HepG2 (cell line): ENCODE results near the gene VAMP2. TPM values are rescaled to one million over a fixed set of nuclear protein-coding genes. Genes with fewer than 3 reads are reported as not detected.
A peak's percentile ranks its signal among the peaks of the same experiment; 100 is the strongest.

Source experiments
- ARNT ChIP-seq: fragments of 450-650 bp; IDR thresholded peaks from 2 replicates; pipeline ENCODE4 v1.6.1; 2017
- HMGA1 ChIP-seq: sonication (generic); formaldehyde crosslinking; conservative IDR thresholded peaks from 2 replicates; pipeline ENCODE4 v1.4.0; 2020; ENCODE audit warnings: missing genetic modification reagents
- MTA1 ChIP-seq: sonication (generic); formaldehyde crosslinking; IDR thresholded peaks from 2 replicates; pipeline ENCODE4 v1.4.0; 2020; ENCODE audit warnings: missing genetic modification reagents, mild to moderate bottlenecking, borderline replicate concordance
- NRL ChIP-seq: sonication (generic); formaldehyde crosslinking; IDR thresholded peaks from 2 replicates; pipeline ENCODE4 v1.5.0; 2020; ENCODE audit warnings: missing genetic modification reagents, mild to moderate bottlenecking, moderate library complexity, borderline replicate concordance
- PAX8 ChIP-seq: sonication (generic); formaldehyde crosslinking; IDR thresholded peaks from 2 replicates; pipeline ENCODE4 v1.8.0; 2022; ENCODE audit warnings: mild to moderate bottlenecking, missing genetic modification reagents, borderline replicate concordance
- SP5 ChIP-seq: IDR thresholded peaks from 2 replicates; pipeline ENCODE4 v1.6.1; 2016; ENCODE audit warnings: low read depth, borderline replicate concordance
- TARDBP ChIP-seq: sonication (generic); formaldehyde crosslinking; IDR thresholded peaks from 2 replicates; pipeline ENCODE4 v1.8.0; 2022; ENCODE audit warnings: mild to moderate bottlenecking, missing genetic modification reagents
- TFAP4 ChIP-seq: sonication (generic); IDR thresholded peaks from 2 replicates; pipeline ENCODE4 v1.6.1; 2016; ENCODE audit warnings: low read depth, borderline replicate concordance
- TP53 ChIP-seq: sonication (generic); formaldehyde crosslinking; conservative IDR thresholded peaks from 2 replicates; pipeline ENCODE4 v1.4.0; 2020; ENCODE audit warnings: missing genetic modification reagents
- ZNF282 ChIP-seq: fragments of 450-650 bp; IDR thresholded peaks from 2 replicates; pipeline ENCODE4 v1.6.1; 2018; ENCODE audit not compliant: partially characterized antibody
- ZNF773 ChIP-seq: sonication (generic); formaldehyde crosslinking; IDR thresholded peaks from 2 replicates; pipeline ENCODE4 v1.4.0; 2020; ENCODE audit warnings: missing genetic modification reagents, borderline replicate concordance
- ZNF788 ChIP-seq: sonication (generic); formaldehyde crosslinking; IDR thresholded peaks from 2 replicates; pipeline ENCODE4 v1.5.0; 2020; ENCODE audit warnings: mild to moderate bottlenecking, missing genetic modification reagents, borderline replicate concordance
- ZNF879 ChIP-seq: sonication (generic); formaldehyde crosslinking; IDR thresholded peaks from 2 replicates; pipeline ENCODE4 v1.8.1; 2023; ENCODE audit warnings: missing genetic modification reagents
- polyA plus RNA-seq, 8 experiments: library from polyadenylated mRNA; depleted of rRNA in 3 of 8; stranded (reverse) in 7 of 8; unstranded in 1 of 8; fragments of >200 nt; fragmentation: Illumina TruSeq in 4 of 8; extraction: Trizol in 4 of 8; gene quantifications; 2 replicates each; pipeline versions ENCODE4 v1.2.1 to v1.2.3, GENCODE V29; 2011 to 2016; ENCODE audit warnings: low read depth in 4 of 8, missing spikeins in 1 of 8, mixed read lengths in 1 of 8; ENCODE audit not compliant: insufficient read depth in 1 of 8
- total RNA-seq, 5 experiments: library from RNA; depleted of rRNA; stranded (reverse); fragments of >200 nt; fragmentation: Illumina TruSeq; extraction: Trizol; gene quantifications; 2 replicates each; pipeline ENCODE4 v1.2.3, GENCODE V29; 2016; ENCODE audit warnings: low read depth in 1 of 5
- TF ChIP-seq, protein P1 (sequence below): sonication (generic); formaldehyde crosslinking; IDR thresholded peaks from 2 replicates; pipeline ENCODE4 v1.4.0; 2020; ENCODE audit warnings: mild to moderate bottlenecking, missing genetic modification reagents
- TF ChIP-seq, protein P2 (sequence below): conservative IDR thresholded peaks from 2 replicates; pipeline ENCODE4 v1.6.1; 2018; ENCODE audit warnings: missing genetic modification reagents
- TF ChIP-seq, protein P3 (sequence below): sonication (generic); formaldehyde crosslinking; IDR thresholded peaks from one replicate; pipeline ENCODE4 v1.5.1; 2020; ENCODE audit warnings: mild to moderate bottlenecking, missing genetic modification reagents; ENCODE audit errors: not compliant biosample characterization
- TF ChIP-seq, protein P4 (sequence below): sonication (generic); formaldehyde crosslinking; IDR thresholded peaks from 2 replicates; pipeline ENCODE4 v1.8.1; 2023; ENCODE audit warnings: mild to moderate bottlenecking, moderate library complexity, missing genetic modification reagents

The VAMP2 gene
- total and polyA plus RNA-seq, 2 of the 13 experiments (the other 11 are each of a cell fraction or from before 2014, with no cell fraction given): 3.9 to 17.2 TPM

DNA sequence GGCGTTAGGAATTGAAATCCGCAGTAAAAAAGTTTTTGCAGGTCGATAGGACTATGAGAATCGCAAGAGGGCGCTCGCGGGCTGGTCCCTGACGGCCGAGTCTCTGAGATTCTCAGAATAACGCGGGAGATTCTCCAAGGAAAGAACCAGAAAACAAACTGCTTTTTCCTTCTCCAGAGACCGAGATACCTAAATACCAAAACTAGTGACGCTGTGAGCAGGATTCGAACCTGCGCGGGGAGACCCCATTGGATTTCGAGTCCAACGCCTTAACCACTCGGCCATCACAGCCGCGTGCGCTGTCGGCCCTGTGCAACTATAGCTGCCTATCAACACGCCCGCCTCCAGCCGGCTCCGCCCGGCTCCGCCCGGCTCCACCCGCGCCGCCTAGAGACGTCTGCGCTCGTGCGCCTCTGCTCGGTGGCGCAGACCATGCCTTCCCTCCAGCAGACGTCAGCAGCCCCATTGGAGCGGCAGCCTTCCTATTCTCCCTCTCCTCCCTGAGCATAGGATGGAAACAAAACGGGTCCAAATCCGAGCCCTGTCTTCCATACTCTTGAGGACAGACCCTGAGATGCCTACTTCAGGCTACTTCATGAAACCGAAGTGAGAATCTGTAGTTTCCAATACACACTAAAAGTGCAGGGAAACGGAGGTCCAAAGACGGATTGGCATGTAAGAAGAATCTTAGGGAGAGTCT is 23.9 kb downstream of the VAMP2 start (continued):
- TF ChIP-seq, protein P1, sequence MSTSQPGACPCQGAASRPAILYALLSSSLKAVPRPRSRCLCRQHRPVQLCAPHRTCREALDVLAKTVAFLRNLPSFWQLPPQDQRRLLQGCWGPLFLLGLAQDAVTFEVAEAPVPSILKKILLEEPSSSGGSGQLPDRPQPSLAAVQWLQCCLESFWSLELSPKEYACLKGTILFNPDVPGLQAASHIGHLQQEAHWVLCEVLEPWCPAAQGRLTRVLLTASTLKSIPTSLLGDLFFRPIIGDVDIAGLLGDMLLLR (CRISPR knock-in tag): peak; percentile 67
- TF ChIP-seq ZNF788: peak; percentile 84; the same call in 1 of the 2 replicates
- peak; percentile 79 for TF ChIP-seq TARDBP
- no peak for TF ChIP-seq HMGA1
- TF ChIP-seq TFAP4: peak; percentile 32; the same call in 1 of the 2 replicates
- TF ChIP-seq PAX8 (CRISPR knock-in tag): no peak
- TF ChIP-seq ZNF879 (CRISPR knock-in tag): no peak
- TF ChIP-seq, protein P2, sequence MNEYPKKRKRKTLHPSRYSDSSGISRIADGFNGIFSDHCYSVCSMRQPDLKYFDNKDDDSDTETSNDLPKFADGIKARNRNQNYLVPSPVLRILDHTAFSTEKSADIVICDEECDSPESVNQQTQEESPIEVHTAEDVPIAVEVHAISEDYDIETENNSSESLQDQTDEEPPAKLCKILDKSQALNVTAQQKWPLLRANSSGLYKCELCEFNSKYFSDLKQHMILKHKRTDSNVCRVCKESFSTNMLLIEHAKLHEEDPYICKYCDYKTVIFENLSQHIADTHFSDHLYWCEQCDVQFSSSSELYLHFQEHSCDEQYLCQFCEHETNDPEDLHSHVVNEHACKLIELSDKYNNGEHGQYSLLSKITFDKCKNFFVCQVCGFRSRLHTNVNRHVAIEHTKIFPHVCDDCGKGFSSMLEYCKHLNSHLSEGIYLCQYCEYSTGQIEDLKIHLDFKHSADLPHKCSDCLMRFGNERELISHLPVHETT (CRISPR knock-in tag): no peak
- peak; percentile 95 for TF ChIP-seq NRL
- no peak for TF ChIP-seq ARNT
- TF ChIP-seq ZNF282: no peak
- TF ChIP-seq ZNF773: no peak
- TF ChIP-seq, protein P3, sequence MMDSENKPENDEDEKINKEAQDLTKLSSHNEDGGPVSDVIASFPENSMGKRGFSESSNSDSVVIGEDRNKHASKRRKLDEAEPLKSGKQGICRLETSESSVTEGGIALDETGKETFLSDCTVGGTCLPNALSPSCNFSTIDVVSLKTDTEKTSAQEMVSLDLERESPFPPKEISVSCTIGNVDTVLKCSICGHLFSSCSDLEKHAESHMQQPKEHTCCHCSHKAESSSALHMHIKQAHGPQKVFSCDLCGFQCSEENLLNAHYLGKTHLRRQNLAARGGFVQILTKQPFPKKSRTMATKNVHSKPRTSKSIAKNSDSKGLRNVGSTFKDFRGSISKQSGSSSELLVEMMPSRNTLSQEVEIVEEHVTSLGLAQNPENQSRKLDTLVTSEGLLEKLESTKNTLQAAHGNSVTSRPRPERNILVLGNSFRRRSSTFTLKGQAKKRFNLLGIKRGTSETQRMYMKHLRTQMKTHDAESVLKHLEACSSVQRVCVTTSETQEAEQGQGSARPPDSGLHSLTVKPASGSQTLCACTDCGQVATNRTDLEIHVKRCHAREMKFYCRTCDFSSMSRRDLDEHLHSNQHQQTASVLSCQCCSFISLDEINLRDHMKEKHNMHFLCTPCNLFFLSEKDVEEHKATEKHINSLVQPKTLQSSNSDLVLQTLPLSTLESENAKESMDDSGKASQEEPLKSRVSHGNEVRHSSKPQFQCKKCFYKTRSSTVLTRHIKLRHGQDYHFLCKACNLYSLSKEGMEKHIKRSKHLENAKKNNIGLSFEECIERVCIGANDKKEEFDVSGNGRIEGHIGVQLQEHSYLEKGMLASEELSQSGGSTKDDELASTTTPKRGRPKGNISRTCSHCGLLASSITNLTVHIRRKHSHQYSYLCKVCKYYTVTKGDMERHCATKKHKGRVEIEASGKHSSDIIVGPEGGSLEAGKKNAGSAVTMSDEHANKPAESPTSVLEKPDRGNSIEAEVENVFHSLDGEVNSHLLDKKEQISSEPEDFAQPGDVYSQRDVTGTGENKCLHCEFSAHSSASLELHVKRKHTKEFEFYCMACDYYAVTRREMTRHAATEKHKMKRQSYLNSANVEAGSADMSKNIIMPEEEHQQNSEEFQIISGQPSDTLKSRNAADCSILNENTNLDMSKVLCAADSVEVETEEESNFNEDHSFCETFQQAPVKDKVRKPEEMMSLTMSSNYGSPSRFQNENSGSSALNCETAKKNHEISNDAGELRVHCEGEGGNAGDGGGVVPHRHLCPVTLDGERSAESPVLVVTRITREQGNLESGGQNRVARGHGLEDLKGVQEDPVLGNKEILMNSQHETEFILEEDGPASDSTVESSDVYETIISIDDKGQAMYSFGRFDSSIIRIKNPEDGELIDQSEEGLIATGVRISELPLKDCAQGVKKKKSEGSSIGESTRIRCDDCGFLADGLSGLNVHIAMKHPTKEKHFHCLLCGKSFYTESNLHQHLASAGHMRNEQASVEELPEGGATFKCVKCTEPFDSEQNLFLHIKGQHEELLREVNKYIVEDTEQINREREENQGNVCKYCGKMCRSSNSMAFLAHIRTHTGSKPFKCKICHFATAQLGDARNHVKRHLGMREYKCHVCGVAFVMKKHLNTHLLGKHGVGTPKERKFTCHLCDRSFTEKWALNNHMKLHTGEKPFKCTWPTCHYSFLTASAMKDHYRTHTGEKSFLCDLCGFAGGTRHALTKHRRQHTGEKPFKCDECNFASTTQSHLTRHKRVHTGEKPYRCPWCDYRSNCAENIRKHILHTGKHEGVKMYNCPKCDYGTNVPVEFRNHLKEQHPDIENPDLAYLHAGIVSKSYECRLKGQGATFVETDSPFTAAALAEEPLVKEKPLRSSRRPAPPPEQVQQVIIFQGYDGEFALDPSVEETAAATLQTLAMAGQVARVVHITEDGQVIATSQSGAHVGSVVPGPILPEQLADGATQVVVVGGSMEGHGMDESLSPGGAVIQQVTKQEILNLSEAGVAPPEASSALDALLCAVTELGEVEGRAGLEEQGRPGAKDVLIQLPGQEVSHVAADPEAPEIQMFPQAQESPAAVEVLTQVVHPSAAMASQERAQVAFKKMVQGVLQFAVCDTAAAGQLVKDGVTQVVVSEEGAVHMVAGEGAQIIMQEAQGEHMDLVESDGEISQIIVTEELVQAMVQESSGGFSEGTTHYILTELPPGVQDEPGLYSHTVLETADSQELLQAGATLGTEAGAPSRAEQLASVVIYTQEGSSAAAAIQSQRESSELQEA (CRISPR knock-in tag): no peak
- TF ChIP-seq MTA1 (CRISPR knock-in tag): no peak
- peak; percentile 61; the same call in 1 of the 2 replicates for TF ChIP-seq TP53
- TF ChIP-seq SP5: peak; percentile 81; the same call in 1 of the 2 replicates
- TF ChIP-seq, protein P4, sequence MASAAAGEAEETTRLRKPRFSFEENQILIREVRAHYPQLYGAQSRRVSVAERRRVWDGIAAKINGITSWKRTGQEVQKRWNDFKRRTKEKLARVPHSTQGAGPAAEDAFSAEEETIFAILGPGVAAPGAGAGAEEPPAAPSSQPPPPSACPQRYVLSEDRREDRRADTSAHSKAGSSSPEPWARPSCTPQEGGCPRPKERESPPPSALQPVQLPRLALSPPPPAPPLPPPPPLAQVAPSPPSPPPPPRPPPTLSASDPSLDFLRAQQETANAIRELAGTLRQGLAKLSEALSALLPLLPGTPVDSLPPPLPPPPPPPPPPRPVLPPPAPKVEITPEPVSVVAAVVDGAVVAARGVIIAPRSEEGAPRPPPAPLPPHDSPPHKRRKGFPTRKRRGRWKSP (CRISPR knock-in tag): peak; percentile 94
